GM19468 (cell line): ENCODE data around the gene SLC1A1.
"Not testable (repeated sequence)": the region's sequence is repeated elsewhere in the genome, so short reads cannot be mapped to it uniquely, and the experiment has no call there.

Experiments
- ATAC-seq: cut with Tn5 transposase; IDR thresholded peaks from one replicate; pipeline ENCODE4 v1.9.1; 2021; ENCODE audit warnings: mild to moderate bottlenecking, moderate library complexity, moderate number of reproducible peaks; ENCODE audit not compliant: unreplicated experiment; ENCODE audit errors: extremely low read depth

SLC1A1 gene

GRCh38 chr9:4503103-4503502 is 12.8 kb downstream of the SLC1A1 start:
- no peak for ATAC-seq

- no peak for ATAC-seq
Observed at GRCh38 chr9:4504250-4504649, 14.0 kb downstream of the SLC1A1 start.

- ATAC-seq: no peak
Observed at GRCh38 chr9:4506490-4506889, 16.2 kb downstream of the SLC1A1 start.

DNA sequence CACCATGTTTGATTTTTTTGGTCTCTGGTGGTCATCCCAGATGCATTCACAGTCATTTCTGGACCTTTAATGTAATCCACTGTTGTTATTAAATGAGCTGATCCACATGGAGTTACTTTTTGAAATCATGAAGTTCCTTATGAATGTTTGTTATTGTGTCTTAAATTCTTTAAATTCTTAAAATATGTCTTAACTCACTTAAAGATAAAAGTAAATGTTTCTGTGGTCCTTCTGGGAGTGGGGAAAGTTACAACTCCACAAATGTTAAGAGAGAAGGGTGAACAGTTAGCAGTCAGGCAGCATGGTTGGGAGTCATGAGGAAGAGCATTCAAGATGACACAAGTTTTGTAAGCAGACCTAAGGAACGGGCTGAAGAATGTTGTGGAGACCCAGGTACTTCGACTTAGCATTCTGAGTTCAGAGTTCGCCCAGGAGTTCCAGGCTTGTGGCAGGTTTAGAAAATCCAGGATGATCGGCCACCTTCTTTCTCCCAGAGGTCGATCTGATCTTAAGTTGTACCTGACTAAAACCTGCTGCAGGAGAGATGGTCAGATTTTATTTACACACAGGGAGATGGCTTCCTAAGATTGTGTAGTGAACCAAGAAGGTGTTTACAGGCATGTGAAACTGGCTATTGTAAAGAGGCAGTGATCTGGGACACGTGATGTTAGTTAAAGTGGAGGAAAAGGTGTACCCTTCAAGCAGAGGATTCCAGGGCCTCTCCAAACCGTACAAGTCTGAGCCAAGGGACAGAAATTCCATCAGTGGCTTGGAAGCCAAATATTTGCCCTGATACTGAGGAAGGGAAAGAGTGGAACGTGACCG is 17.2 kb downstream of the SLC1A1 start:
- ATAC-seq: no peak

GRCh38 chr9:4508246-4508906 is 18.1 kb downstream of the SLC1A1 start:
- ATAC-seq: no peak

GRCh38 chr9:4508907-4509589 is 18.8 kb downstream of the SLC1A1 start:
- ATAC-seq: no peak

- no peak for ATAC-seq
Observed at GRCh38 chr9:4509590-4509984, 19.3 kb downstream of the SLC1A1 start.

DNA sequence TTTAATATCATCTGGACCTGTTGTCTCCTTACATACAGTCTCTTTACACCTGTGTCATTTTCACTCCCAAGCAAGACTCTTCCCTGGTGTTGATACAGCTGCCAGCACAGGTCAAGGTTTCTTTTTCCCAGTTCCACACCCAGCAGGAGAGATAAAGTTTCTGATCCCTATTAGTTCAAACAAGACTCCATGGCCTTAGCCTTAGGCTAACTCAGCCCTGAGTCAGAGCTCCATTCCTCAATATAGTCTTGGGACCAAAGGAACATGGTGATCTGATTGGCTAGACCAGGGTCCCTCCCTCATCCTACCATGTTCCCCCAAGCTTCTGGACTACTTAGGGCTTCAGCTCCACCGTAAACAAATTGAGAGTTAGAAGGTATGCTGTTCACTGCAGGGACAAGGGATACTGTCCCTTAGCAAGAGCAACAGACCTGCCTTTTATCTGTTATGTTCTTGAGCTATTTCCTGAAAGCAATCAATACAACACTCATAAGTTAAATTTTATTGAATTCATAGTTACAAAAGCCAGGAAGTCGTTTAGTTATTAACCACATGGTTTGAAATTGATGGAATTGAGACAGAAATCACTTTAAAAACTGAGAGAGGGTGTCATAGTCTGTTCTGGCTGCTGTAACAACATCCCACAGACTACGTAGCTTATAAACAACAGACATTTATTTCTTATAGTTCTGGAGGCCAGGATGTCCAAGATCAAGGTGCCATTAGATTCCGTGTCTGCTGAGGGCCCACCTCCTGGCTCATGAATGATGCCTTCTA is 20.5 kb downstream of the SLC1A1 start:
- ATAC-seq: no peak

DNA sequence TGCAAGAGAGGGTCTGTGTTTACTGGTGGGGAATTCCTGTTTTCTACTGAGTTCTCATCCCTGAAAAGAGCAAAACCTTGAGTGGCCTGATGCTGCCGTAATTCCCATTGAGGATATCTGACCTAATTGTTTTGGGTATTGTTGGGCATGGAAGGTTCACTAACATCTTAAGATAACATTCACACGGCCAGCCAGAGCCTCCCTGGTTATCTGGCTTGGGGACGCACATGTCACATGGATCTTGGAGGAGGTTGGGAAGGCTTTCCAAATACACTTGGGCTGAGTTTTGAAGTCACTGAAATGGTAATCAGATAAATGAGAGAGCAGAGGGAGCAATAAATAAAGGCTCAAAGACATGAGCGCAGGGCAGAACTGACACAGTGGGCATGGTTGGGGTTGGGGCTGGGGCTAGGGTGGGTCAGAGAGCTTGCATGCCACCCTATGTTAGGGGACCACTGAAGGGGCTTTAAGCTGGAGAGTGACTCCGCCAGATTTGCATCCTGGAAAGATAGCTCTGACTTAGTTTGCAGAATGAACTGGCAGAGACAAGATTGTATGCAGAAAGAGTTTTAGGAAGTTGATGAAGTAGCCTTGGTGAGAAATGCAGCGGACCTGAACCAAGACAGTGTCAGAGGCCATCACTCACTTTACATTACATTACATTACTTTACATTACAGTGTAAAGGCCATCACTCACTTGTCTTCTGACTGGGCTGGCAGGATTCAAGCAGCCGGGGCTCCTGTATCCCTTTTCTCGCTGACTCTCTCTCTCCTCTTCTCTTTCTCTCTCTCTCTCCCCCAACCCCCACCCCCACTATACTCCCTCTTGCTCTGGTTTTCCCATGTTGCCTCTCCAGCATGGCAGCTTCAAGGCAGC is 24.2 kb downstream of the SLC1A1 start:
- ATAC-seq: no peak

DNA sequence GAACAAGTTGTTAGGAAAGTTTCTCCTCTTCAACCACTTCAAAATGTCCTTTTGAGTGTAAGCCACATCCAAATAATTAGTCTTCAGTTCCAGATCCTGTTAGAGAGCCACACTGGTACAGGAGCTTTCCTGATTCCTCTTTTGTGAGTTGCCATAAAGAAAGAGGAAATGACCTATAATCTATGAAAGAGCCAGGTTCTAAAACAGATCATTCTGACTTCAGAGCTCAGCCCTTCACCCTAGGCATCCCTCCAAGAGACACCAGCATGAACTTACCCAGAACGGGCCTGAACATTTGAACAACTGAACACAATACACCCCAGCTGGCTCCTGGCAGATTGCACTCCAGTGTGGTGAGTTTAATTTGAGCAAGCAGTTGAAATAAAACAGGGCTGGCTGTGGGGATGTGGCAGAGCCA is 25.7 kb downstream of the SLC1A1 start:
- ATAC-seq: no peak

DNA sequence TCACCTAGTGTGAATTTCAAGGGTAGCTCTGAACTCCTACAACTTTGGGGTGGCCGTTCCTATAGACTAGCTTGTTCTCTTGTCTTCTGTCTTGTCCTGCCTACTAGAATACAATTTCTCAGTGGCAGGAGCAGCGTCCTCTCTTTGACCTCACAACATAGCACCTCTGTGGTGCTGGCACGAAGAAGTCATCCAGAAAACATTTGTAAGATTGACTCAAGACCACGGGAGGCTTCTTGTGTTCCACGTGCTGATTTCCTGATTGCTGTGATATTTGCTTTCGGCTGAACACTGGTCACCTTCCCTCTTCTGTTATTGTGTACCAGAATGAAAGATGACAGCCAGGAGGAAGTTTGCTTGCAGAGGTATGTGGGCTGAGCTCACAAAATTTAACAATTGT is 27.0 kb downstream of the SLC1A1 start:
- ATAC-seq: no peak

- ATAC-seq: peak; percentile 20
Observed at GRCh38 chr9:4519604-4520003, 29.3 kb downstream of the SLC1A1 start.

GRCh38 chr9:4520055-4520454 is 29.8 kb downstream of the SLC1A1 start:
- ATAC-seq: no peak

DNA sequence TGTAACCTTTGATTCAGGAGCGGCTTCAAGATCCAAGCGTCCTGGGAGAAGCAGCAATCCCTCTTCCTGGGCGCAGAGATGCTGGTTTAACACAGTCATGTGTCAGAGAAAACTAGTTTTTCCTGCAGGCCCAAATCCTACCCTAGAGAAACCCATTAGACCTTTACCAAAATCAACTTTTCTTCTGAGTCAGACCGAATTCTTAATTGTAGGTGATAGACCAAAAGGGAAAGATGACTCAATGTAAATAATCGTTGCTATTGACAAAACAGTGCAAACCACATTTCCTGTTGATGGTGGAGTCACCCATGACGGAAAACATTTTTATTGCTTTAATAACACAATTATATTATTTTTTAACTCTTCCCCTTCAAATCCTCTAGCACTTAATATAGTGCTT is 40.1 kb downstream of the SLC1A1 start:
- ATAC-seq: peak; percentile 39

GRCh38 chr9:4530831-4531230 is 40.6 kb downstream of the SLC1A1 start:
- not testable (repeated sequence) for ATAC-seq

DNA sequence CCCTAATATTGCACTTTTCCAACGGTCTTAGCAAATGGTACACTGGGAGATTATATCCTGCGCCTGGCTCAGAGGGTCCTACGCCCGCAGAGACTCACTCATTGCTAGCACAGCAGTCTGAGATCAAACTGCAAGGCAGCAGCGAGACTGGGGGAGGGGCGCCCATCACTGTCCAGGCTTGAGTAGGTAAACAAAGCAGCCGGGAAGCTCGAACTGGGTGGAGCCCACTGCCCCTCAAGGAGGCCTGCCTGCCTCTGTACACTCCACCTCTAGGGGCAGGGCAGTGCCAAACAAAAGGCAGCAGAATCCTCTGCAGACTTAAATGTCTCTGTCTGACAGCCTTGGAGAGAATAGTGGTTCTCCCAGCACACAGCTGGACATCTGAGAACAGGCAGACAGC is 41.1 kb downstream of the SLC1A1 start:
- ATAC-seq: not testable (repeated sequence)

DNA sequence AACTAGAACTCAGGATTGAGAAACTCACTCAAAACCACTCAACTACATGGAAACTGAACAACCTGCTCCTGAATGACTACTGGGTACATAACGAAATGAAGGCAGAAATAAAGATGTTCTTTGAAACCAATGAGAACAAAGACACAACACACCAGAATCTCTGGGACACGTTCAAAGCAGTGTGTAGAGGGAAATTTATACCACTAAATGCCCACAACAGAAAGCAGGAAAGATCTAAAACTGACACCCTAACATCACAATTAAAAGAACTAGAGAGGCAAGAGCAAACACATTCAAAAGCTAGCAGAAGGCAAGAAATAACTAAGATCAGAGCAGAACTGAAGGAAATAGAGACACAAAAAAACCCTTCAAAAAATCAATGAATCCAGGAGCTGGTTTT is 43.6 kb downstream of the SLC1A1 start:
- not testable (repeated sequence) for ATAC-seq

- ATAC-seq: not testable (repeated sequence)
Observed at GRCh38 chr9:4536196-4536595, 45.9 kb downstream of the SLC1A1 start.

- ATAC-seq: no peak
Observed at GRCh38 chr9:4537581-4537980, 47.3 kb downstream of the SLC1A1 start.
